ENCODE measurements around the gene TAPBP.
"Not testable (repeated sequence)": the region's sequence is repeated elsewhere in the genome, so short reads cannot be mapped to it uniquely, and the experiment has no call there.

TAPBP gene

GRCh38 chr6:33344701-33345697, 31.1 kb upstream of the TAPBP start:
- DNase-seq (ENCODE audit: low read depth, low spot score) = no peak
- Histone ChIP-seq H3K4me1 (ENCODE audit: insufficient read depth, insufficient read length) (no peaks in the 10 kb centered on the region), H3K36me3 (ENCODE audit: insufficient read depth, insufficient read length, low read length) (no peaks in the 10 kb centered on the region), H3K4me3 (ENCODE audit: insufficient read length, low read depth) (no peak overlapping the region), H3K9me3 (ENCODE audit: insufficient read depth, low read length) (no peaks in the 10 kb centered on the region), H3K9ac (ENCODE audit: insufficient read length, low read depth) (no peak overlapping the region), H3K27me3 (ENCODE audit: insufficient read depth, insufficient read length) (peaks cover 6% of the 10 kb centered on the region)
- no peak for TF ChIP-seq YY1 (IDR thresholded peaks at IDR 0.05; ENCODE audit: insufficient read depth, insufficient read length)

DNA sequence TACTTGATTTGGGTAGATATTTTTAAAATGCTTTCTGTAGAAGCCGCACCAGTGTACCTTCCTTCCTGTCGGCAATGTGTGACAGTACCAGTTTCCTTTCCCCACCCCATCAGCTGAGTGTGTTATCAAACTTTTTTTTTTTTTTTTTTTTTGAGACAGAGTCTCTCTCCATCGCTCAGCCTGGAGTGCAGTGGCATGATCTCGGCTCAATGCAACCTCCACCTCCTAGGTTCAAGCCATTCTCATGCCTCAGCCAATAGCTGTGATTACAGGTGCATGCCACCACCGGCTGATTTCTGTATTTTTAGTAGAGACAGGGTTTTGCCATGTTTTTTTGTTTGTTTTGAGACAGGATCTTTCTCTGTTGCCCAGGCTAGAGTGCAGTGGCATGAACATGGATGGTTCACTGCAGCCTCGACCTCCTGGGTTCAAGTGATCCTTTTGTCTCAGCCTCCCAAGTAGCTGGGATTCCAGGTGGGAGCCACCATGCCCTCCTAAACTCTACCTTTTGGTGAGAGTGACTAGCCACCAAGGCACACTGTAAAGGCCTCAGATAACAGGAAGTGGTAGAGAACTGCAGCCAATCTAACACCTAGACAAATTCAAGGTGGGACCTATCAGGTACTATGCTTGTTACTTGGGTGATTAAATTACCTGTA, 30.2 kb upstream of the TAPBP start:
- no peak overlapping the region for H3K9ac ChIP-seq (ENCODE audit: insufficient read length, low read depth)
- peaks cover 6% of the 10 kb centered on the region for H3K27me3 ChIP-seq (ENCODE audit: insufficient read depth, insufficient read length)
- H3K4me1 ChIP-seq (ENCODE audit: insufficient read depth, insufficient read length) = no peaks in the 10 kb centered on the region
- no peak overlapping the region for H3K4me3 ChIP-seq (ENCODE audit: insufficient read length, low read depth)
- TF ChIP-seq ZNF274 (IDR thresholded peaks at IDR 0.05; ENCODE audit: low read depth, low read length) = no peak
- TF ChIP-seq SUZ12 (IDR thresholded peaks at IDR 0.05; ENCODE audit: extremely low read depth, insufficient read depth, insufficient read length) = no peak
- no peak for TF ChIP-seq YY1 (IDR thresholded peaks at IDR 0.05; ENCODE audit: insufficient read depth, insufficient read length)
- H3K9me3 ChIP-seq (ENCODE audit: insufficient read depth, low read length) = no peaks in the 10 kb centered on the region
- H3K36me3 ChIP-seq (ENCODE audit: insufficient read depth, insufficient read length, low read length) = no peaks in the 10 kb centered on the region
- DNase-seq (ENCODE audit: low read depth, low spot score) = no peak

GRCh38 chr6:33343606-33343952, 29.7 kb upstream of the TAPBP start:
- not testable (repeated sequence) for DNase-seq (ENCODE audit: low read depth, low spot score); H3K9ac ChIP-seq (ENCODE audit: insufficient read length, low read depth); H3K9me3 ChIP-seq (ENCODE audit: insufficient read depth, low read length); H3K4me1 ChIP-seq (ENCODE audit: insufficient read depth, insufficient read length); H3K4me3 ChIP-seq (ENCODE audit: insufficient read length, low read depth); H3K36me3 ChIP-seq (ENCODE audit: insufficient read depth, insufficient read length, low read length); H3K27me3 ChIP-seq (ENCODE audit: insufficient read depth, insufficient read length)

DNA sequence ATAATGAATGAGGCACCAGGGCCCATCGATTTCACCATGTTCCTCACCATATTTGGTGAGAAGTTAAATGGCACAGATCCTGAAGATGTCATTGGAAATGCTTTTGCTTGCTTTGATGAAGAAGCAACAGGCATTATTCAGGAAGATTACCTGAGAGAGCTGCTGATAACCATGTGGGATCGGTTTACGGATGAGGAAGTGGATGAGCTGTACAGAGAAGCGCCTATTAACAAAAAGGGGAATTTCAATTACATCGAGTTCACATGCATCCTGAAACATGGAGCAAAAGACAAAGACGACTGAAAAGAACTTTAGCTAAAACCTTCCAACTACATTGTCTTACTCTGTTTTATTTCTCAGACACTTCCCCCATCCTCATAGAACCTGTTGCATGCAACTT, 25.3 kb upstream of the TAPBP start:
- Histone ChIP-seq H3K27me3 (ENCODE audit: insufficient read depth, insufficient read length) (peaks cover under 1% of the 10 kb centered on the region), H3K4me3 (ENCODE audit: insufficient read length, low read depth) (no peak overlapping the region), H3K4me1 (ENCODE audit: insufficient read depth, insufficient read length) (no peaks in the 10 kb centered on the region), H3K9me3 (ENCODE audit: insufficient read depth, low read length) (no peaks in the 10 kb centered on the region), H3K36me3 (ENCODE audit: insufficient read depth, insufficient read length, low read length) (no peaks in the 10 kb centered on the region), H3K9ac (ENCODE audit: insufficient read length, low read depth) (no peak overlapping the region)
- TF ChIP-seq ZNF274 (IDR thresholded peaks at IDR 0.05; ENCODE audit: low read depth, low read length) (no peak), SUZ12 (IDR thresholded peaks at IDR 0.05; ENCODE audit: extremely low read depth, insufficient read depth, insufficient read length) (no peak), YY1 (IDR thresholded peaks at IDR 0.05; ENCODE audit: insufficient read depth, insufficient read length) (no peak)
- no peak for DNase-seq (ENCODE audit: low read depth, low spot score)

DNA sequence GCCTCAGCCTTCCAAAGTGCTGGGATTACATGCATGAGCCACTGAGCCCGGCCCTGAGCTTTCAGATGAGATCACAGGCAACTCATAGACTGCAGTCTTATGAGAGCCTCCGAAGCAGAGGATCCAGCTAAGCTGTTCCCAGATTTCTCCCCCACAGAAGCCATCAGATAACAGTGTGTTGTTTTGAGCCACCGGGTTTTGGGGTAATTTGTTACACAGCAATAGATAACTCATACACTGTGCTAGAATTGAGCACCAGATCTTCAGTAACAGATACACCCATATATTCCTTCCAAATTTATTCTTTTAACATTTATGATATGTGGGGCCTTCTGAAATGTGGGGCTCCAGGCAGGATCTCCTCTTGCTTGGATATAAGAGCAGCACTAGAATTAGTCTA, 22.6 kb upstream of the TAPBP start:
- H3K36me3 ChIP-seq (ENCODE audit: insufficient read depth, insufficient read length, low read length) = no peaks in the 10 kb centered on the region
- H3K4me3 ChIP-seq (ENCODE audit: insufficient read length, low read depth) = no peak overlapping the region
- no peaks in the 10 kb centered on the region for H3K4me1 ChIP-seq (ENCODE audit: insufficient read depth, insufficient read length)
- no peak overlapping the region for H3K9ac ChIP-seq (ENCODE audit: insufficient read length, low read depth)
- H3K27me3 ChIP-seq (ENCODE audit: insufficient read depth, insufficient read length) = no peaks in the 10 kb centered on the region
- no peak for DNase-seq (ENCODE audit: low read depth, low spot score)
- TF ChIP-seq SUZ12 (IDR thresholded peaks at IDR 0.05; ENCODE audit: extremely low read depth, insufficient read depth, insufficient read length) (no peak), ZNF274 (IDR thresholded peaks at IDR 0.05; ENCODE audit: low read depth, low read length) (no peak), YY1 (IDR thresholded peaks at IDR 0.05; ENCODE audit: insufficient read depth, insufficient read length) (no peak)
- H3K9me3 ChIP-seq (ENCODE audit: insufficient read depth, low read length) = no peaks in the 10 kb centered on the region

GRCh38 chr6:33335916-33336315, 22.0 kb upstream of the TAPBP start:
- Histone ChIP-seq H3K4me3 (ENCODE audit: insufficient read length, low read depth) (no peak overlapping the region), H3K27me3 (ENCODE audit: insufficient read depth, insufficient read length) (no peaks in the 10 kb centered on the region), H3K9me3 (ENCODE audit: insufficient read depth, low read length) (no peaks in the 10 kb centered on the region), H3K9ac (ENCODE audit: insufficient read length, low read depth) (no peak overlapping the region), H3K4me1 (ENCODE audit: insufficient read depth, insufficient read length) (no peaks in the 10 kb centered on the region), H3K36me3 (ENCODE audit: insufficient read depth, insufficient read length, low read length) (no peaks in the 10 kb centered on the region)
- TF ChIP-seq YY1 (IDR thresholded peaks at IDR 0.05; ENCODE audit: insufficient read depth, insufficient read length) = no peak
- no peak for TF ChIP-seq ZNF274 (IDR thresholded peaks at IDR 0.05; ENCODE audit: low read depth, low read length)
- no peak for TF ChIP-seq SUZ12 (IDR thresholded peaks at IDR 0.05; ENCODE audit: extremely low read depth, insufficient read depth, insufficient read length)
- no peak for DNase-seq (ENCODE audit: low read depth, low spot score)

- H3K4me1 ChIP-seq (ENCODE audit: insufficient read depth, insufficient read length) = no peaks in the 10 kb centered on the region
- H3K4me3 ChIP-seq (ENCODE audit: insufficient read length, low read depth) = no peak overlapping the region
- no peaks in the 10 kb centered on the region for H3K9me3 ChIP-seq (ENCODE audit: insufficient read depth, low read length)
- no peak overlapping the region for H3K9ac ChIP-seq (ENCODE audit: insufficient read length, low read depth)
- TF ChIP-seq ZNF274 (IDR thresholded peaks at IDR 0.05; ENCODE audit: low read depth, low read length) (no peak), SUZ12 (IDR thresholded peaks at IDR 0.05; ENCODE audit: extremely low read depth, insufficient read depth, insufficient read length) (no peak), YY1 (IDR thresholded peaks at IDR 0.05; ENCODE audit: insufficient read depth, insufficient read length) (no peak)
- H3K36me3 ChIP-seq (ENCODE audit: insufficient read depth, insufficient read length, low read length) = no peaks in the 10 kb centered on the region
- no peak for DNase-seq (ENCODE audit: low read depth, low spot score)
- H3K27me3 ChIP-seq (ENCODE audit: insufficient read depth, insufficient read length) = no peaks in the 10 kb centered on the region
Measured at GRCh38 chr6:33333666-33334065, 19.8 kb upstream of the TAPBP start.
